Measurements from ENCODE around the gene TWF1.
"Not testable (repeated sequence)": the region's sequence is repeated elsewhere in the genome, so short reads cannot be mapped to it uniquely, and the experiment has no call there.

The TWF1 gene

DNA sequence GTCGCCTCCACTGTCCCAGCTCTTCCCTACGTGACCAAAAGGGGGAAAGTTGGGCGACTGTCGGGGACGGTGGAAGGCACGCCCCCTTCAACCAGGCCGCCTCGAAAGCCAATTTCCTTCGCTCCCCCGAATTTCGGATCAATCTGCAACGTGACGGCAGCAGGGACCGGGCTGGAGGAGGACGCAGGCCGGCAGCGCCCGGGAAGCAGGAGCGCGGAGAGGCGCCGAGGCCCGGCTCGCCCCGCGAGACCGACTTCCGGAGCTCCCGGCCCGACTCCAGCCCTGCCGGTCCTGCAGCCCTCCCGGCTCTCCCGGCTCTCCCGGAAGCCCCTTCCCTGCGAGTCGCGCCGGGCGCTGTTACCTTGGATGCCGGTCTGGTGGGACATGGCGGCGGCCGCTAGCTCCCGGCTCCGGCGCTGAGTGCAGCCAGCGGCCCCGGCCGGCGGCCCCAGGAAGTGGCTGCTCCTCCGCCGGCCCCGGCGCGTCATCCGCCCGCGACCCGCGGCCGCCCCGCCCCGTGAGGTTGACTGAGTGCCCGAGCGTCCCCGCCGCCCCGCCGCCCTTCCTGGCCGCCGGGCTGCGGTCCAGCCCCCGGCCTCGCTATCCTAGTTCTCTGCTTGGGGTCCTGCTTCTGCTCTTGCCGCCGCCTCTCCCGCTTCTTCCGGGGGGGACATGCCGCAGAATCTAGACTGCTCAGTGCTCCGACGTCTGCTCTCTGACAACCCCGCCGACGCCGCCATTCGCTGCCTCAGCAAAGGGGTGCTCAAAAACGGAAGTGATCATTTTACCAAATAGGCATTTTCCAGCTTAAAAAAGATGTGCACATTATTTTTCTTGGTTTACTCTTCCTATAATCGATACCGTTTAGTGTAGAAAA lies at the start of gene TWF1:
TWF1 (minus strand) TSS at position 458 of the 877 bp plus-strand sequence; CDS start at position 386, 72 bp downstream.
- DNase-seq: peak; percentile 85

DNA sequence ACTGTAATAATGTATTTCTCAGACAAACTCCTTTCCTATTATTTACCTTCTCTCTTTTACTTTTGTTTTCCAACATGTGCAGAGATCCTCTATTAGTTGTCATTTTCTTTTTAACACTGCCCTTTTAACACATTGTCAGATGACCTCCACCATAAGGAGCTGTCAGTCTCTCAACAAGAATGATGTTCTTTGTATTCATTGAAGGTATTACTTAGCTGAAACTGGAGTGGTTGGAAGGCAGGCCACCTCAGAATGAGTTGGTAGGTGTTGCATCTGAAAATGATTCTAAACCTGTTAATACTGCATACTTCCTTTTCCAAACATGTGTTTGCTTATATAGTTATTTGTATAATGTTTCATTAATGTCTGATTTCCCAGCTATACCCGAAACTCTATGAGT lies 46.6 kb upstream of the TWF1 start:
- DNase-seq: no peak

DNA sequence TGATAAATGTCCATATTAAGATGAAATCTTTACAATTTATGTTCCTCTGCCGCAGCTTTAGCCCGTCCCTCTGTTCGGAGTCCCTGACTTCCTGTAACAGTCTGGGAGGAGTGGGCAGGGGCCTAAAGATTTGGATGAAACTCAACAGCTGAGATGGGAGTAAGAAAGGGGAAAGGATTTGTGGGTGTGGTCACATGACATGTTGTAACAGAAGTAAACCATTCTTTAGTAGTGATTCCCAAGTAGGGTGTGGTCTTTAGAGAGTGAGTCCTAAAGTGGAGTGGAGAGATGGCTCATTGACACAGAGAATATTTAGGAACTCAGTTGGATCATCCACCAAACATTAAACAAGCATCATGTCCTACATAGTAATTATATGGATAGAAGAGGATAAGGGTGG lies 42.7 kb upstream of the TWF1 start:
- DNase-seq: no peak

DNA sequence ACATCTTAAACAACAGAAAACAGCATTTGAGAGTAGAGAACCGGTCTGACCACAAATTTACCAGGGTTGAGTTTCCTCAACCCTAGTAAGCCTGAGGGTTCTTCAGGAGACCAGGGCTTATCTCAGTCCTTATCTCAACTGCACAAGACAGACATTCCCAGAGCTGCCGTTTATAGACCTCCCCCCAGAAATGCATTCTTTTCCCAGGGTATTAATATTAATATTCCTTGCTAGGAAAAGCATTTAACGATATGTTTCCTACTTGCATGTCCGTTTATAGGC lies 42.0 kb upstream of the TWF1 start:
- DNase-seq: no peak

DNA sequence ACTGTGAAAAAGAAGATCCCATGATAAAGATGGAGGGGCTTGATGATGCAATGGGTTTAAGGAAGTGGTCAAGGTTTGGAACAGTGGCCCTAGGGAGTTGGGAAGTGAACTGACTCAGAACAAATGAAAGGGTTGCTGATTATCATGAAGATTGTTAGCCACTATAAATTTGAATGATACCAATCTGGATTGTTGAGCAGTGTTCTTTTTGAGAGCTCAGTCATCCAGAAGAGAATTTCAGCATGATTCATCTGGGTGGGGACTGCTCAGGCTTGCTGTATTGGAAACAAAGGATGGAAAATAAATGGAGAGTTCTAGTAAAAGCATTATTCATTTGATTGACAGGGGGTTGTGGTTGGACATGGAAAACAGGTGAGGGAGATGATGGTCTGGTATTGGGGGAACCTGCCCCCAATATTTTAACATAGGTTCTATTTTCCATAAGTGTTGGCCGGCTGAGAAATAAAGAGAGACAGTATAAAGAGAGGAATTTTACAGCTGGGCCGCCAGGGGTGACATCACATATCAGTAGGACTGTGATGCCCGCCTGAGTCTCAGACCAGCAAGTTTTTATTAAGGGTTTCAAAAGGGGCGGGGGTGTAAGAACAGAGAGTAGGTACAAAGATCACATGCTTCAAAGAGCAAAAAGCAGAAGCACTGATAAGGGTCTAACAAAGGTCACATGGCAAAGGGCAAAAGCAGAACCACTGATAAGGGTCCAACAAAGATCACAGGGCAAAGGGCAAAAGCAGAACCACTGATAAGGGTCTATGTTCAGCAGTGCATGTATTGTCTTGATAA lies 41.5 kb upstream of the TWF1 start:
- DNase-seq: not testable (repeated sequence)

DNA sequence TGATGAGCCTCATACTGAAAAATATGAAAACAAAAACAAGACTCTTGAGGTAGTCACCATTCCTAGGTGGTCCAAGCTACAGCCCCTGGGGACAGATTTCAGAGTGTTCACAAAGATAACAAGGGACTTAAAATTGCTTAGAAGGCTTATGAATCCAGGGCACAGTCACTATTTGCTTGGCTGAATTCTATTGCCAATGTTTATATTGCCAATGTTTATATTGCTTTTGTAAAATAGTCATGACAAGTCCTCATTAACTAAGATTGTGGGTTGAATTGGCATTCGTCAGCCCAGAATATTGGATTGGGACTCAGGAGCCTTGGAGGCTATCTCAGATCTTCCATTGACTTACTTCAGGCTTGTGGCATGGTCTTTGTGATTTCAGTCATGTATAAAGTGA lies 36.1 kb upstream of the TWF1 start:
- no peak for DNase-seq

DNA sequence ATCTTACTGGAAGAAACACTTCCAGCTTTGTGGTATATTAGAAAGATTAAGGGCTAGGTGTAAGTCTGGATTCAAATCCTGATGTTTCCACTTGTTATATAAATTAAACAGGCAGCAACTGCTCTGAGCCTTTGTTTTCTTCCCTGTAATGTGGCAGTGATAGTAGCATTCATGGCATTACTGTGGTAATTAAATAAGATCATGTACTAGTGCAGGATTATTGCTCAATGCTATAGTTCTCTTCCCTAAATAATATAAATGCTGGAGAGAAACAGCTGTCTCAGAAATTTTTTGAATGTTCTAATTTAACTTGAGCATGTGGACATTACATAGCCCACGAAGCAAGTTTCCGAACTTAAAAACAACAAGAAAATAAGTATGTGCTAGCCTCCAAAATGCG lies 35.1 kb upstream of the TWF1 start:
- DNase-seq: no peak

DNA sequence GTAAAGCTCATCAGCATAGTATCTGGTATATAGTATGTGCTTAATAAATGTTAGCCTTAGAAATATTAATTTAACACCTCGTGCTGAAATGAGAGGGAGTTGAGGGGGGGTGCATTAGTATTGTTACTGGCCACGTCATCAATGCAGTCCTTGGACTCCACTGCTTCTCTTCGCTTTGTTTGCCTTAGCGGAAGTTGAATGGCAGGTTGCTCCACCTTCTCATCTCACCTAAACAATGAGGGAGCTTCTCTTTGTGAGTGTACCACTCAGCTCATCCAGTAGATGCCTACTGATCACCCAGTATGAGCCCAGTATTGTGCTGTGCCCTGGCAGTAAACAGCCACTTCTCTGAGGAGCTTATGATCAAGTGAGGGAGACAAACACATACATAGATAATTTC lies 34.2 kb upstream of the TWF1 start:
- DNase-seq: no peak

DNA sequence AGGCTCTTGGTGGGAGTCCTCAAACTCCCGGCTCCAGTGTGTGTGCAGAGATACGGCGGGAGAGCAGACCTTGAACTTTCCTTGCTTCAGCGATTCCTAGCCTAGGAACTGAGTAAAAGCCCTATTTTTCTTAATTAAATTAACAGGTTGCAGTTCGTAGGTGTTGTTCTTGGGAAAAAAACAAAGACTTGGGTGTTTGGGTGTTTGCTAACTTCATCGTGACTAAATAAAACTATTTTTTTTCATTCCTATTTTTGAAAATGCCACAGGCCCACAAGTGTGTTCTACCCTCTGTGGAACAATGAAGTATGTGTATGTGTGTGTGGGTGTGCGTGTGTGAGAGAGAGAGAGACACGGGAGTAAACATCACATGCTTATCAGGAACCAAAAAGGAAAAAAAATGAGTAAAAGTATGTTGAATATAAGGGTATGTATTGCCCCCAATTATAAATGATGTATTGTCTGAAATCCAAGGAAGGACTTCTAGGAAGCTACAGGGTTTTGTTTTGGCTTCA lies 30.4 kb upstream of the TWF1 start:
- DNase-seq: no peak

DNA sequence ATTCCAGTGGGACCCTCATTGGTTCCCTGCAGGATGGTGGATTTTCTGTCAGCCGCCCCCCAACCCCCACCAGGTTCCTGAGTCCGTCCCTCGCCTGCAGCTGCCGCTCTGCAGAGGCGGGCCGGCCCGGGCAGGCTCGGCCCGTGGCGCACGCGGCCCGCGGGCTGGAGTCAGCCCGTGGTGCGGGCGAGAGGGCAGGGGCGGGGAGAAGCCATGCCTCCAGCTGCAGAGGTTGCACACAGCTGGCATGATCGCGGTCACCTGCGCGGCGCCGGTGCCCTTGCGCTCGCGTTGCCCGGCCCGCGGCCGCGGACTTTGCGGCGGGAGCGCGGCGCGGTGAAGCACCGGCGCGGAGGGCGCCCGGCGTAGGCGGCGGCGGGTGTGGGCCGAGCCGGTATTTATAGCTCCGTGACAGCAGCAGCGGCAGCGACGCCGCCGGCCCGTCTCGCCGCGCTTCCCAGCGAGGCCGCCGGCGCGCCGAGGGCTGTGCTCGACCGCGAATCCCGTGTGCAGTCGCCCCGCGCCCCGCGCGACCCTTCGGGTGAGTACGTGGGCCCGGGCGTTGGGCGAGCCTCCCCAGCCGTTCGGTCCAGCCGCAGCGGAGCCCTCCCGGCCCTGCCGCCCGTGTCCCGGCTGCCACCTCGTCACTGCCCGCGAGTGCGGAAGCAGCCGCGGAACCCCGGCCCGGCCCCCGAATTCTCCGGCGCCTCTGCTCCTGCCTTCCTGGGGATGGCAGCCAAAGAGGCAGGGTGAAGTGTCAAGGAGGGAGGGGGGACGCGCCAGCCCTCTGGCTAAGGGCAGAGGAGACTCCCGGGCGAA lies 29.7 kb upstream of the TWF1 start, which contains the start of gene TMEM117:
TMEM117 (plus strand) TSS at position 426 of the 819 bp plus-strand sequence.
- peak; percentile 49 for DNase-seq

DNA sequence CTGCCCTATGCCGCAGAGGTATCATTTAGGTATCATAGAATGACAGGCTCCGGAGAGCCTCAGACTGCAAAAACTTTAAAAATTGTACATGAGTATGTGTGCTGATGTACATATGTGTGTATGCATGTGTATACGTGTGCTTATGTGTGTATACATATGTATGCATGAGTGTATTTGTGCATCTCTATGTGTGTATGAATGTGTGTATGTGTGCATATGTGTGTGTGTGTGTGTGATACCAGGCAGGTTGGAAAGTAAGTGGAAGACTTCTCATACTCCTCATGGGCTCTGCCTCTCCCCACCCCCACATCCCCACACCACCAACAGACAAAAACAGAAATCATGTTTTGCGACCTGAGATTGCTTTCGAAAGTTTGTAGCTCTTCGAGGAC lies 29.1 kb upstream of the TWF1 start:
- DNase-seq: no peak

DNA sequence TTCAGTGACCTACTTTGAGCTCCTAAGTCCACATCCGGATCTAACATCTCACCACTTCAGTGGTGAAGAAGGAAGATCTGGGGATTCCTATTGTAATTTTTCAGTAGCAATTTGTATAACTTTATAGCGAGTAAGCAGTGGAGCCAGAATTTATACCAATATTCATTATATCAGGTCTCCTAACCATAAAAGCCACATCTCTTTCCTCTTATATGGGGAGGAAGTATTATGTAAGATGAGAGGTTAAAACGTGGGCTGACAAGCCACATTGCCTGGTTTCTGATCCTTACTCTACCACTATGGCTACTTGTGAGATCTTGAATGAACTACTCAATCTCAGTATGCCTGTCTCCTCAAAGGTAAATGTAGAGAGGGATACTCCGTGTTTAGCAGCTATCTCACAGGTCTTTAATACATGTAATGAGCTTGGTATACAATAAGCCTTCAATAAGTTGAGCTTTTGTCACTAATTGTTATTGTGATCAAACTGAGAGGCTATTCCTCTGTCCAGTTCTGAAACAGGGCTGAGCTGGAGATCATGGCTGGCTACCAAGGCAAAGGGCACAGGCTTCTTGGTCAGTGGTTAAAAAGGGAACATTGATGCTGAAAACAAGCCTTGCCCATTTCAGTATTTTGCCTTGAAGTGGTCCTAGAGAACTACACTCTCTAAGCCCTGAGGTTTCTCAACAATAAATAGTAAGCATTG lies 26.5 kb upstream of the TWF1 start:
- no peak for DNase-seq

DNA sequence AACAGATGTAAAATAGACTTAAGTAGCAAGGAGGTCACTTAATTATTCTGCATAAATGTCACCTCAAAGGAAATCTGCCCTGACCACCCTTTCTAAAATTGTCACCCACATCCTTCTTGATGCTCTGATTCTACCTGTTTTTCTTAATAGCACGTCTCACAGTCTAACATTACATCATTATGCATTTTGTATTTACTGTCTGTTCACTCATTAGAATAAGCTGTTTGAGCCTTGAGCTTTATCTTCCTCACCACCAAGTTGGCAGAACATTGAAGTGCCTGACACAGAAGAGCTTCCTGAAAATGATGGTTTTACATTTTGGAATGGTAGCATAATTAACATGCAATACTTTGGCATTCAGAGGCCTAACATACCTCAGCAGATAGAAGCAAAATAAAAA lies 21.0 kb upstream of the TWF1 start:
- no peak for DNase-seq

DNA sequence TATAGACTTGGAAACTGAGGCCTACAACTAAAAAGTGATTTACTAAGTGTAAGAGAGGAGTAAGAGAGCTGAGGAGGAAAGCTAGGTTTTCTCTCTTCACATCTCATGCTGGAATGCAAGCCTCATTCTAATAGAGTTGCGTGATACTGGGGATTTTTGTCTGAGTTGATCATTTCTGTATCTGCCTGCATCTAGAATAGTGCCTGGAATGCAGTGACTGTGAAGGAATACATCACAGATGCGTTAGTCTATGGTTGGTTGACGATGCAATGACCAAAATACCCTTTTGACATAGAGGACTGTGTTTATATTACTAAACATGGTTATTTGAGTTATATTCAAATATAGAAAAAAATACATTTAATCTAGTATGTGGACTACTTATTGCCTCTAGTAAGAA lies 20.6 kb upstream of the TWF1 start:
- no peak for DNase-seq

DNA sequence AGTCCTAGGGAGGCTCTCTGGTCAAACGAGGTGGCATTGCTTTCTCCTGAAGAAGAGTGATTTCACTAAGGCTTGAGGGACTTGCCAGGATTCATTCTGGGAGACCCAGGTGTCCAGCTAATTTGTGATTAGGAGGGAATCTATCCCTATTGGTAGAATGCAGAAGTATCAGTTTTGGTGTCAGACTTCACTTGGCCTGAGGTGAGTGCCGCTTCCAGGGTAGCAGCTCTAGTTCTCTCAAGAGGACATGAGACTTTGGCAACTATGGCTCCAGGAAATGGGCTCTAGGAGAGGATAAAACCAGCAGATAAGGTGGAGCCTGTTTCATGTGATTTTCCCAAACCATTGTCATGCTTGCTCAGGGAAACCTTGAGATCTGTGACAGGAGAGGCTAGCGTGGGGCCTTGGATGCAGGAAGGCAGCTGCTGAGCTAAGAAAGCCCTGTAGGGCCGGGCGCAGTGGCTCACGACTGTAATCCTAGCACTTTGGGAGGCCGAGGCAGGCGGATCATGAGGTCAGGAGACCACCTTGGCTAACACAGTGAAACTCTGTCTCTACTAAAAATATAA lies 18.2 kb upstream of the TWF1 start:
- no peak for DNase-seq

DNA sequence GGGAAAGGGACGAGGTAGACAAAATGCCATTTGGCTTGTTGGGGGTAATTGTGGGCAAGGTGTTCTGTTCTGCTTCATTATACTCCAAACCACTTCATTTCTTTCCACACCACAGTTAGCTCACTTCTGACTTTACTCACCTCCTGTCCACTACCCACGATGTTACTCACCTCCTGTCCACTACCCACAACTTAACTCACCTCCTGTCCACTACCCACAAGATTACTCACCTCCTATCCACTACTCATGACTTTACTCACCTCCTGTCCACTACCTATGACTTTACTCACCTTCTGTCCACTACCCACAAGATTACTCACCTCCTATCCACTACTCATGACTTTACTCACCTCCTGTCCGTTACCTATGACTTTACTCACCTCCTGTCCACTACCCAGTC lies 10.1 kb upstream of the TWF1 start:
- DNase-seq: no peak

DNA sequence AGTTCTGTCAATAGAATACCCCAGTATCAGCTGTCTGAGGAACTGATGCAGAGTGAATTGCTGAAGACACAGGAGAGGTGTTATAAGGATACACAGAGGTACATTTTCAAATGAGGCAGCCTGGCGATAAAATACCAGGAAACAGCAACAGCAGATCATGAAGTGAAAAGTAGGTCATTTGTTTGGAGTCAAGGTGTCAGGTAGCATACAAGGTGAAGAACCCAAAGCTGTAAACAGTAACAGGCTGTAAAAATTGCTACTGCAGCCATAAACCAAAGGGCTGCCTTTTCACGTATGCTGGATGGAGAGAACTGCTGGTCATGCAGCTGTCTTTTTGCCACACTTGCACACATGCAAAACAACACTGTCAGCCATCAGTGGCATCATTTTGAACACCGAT lies 9.3 kb upstream of the TWF1 start:
- no peak for DNase-seq

DNA sequence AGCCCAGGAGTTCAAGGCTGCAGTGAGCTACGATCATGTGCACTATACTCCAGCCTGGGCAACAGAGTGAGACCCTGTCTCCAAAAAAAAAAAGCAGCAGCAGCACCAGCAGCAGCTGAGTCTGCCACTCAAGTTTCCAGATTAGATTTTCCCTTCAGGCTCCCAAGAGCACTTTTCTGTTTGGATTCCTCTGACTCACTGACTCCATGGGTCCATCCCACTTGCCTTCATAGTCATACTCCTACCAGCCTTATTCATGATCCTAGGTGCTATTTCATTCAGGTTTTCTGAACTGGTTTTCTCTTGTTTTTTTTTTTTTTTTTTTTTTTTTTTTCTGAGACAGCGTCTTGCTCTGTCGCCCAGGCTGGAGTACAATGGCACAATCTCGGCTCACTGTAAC lies 6.8 kb upstream of the TWF1 start:
- DNase-seq: no peak

DNA sequence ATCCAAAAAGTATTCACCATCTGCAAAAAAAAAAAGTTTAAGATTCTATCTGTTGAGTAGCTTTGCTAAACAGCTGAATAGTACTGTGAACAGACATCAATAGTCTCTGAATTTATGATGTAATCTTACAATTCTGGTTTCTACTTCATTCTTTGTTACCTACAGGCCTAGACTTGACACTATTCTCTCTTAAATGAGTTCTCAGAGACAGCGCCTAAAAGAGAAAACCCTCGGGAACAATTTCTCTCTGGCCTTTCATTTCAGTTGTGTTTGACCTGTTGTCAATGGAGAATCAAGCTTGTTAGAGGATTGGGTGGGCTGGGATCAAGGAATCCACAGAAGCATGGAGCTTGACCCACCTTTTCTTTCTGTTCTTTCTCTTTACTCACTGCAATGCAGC lies 5.9 kb upstream of the TWF1 start:
- no peak for DNase-seq

DNA sequence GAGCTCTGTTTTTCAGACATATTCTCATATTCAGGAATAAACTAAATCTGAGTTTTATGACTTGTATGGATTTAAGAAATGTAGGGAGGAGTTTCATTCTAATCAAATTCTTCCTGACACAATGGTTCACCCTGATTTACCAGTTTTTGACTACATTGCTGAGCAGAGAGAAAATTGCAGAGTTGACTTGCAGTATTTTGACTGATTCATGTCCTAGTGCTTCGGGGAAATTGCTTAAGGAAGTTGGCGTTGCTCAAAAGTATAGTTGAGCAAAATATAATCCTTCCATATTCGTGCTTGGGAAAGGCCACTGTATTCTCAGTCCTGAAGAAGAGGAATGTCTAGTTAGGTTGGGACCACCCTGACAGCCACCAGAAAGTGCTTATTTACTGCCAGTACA lies 1.3 kb upstream of the TWF1 start:
- DNase-seq: no peak

DNA sequence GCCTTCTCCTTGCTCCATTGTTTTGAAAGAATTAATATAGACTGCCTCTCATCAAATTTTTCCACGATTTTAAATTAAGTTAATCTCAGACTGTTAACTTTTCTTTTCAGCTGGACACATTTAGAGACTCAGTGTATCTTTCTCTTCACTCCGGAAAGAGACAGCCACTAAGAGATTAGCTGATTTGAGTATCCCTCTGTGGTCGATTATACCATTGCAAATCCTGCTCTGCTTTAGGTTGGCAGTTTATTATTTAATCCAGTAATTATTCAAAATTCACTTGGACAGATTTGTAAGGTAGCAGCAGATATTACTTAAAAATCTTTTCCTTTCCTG lies 588 bp upstream of the TWF1 start:
- no peak for DNase-seq

DNA sequence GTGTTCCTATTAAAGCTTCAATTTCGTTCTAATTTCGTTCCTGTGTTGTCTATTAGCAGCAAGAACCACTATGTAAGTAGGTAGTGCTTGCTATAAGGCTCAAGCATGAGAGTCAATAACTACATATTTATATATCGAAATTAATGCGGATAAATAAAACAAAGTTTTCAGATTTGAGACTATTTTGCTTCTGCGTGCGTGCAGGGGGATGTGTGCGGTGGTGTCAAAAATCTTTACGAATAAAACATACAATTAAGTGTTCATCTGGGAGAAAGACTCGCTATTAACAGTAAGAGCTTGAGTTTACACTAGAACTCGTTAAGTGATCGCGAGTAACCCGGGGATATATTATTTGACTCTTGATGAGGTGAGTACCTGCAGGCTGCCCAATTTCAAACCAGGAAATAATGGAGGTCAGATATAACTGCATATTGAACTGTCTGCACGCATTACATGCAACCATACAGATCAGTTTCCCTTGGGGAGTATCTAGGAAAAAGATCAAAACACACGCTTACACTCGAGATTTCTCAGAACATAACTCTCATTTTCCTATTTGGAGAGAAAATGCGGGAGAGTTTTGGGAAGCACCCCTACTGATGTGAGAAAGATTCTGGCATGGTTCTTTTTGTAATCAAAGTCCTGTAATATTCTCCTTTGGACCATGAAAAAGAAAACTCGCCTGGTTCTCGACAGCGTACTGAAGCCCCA lies 813 bp downstream of the TWF1 start:
- no peak for DNase-seq
